UCSD-AML1 (cell line): ENCODE data around the gene SMIM9.
"Not testable (repeated sequence)": the region's sequence is repeated elsewhere in the genome, so short reads cannot be mapped to it uniquely, and the experiment has no call there.

Experiments
- DNase-seq: peaks from one replicate; lab custom pipeline; 2025; ENCODE audit not compliant: unreplicated experiment; lab: John Stamatoyannopoulos, UW

SMIM9 gene

GRCh38 chrX:154834562-154834961 is at the start of gene SMIM9:
TSS of gene SMIM9 (minus strand) at chrX:154834662. CDS start at chrX:154830856, 3,806 bp downstream.
- DNase-seq: no peak

- DNase-seq: not testable (repeated sequence)
Measured at GRCh38 chrX:154884069-154884468, 49.6 kb upstream of the SMIM9 start.

- DNase-seq: no peak
Measured at GRCh38 chrX:154873329-154873728, 38.9 kb upstream of the SMIM9 start.

- not testable (repeated sequence) for DNase-seq
Measured at GRCh38 chrX:154868522-154868921, 34.1 kb upstream of the SMIM9 start.

- DNase-seq: no peak
Measured at GRCh38 chrX:154855256-154855655, 20.8 kb upstream of the SMIM9 start.

- no peak for DNase-seq
Measured at GRCh38 chrX:154850957-154851611, 16.6 kb upstream of the SMIM9 start.

- DNase-seq: no peak
Measured at GRCh38 chrX:154840856-154841255, 6.4 kb upstream of the SMIM9 start.

- DNase-seq: no peak
Measured at GRCh38 chrX:154836163-154836562, 1.7 kb upstream of the SMIM9 start.

GRCh38 chrX:154833746-154834274 is 652 bp downstream of the SMIM9 start:
- DNase-seq: no peak

- DNase-seq: no peak
Measured at GRCh38 chrX:154829926-154830442, 4.5 kb downstream of the SMIM9 start.

- DNase-seq: no peak
Measured at GRCh38 chrX:154829134-154829533, 5.3 kb downstream of the SMIM9 start.

- no peak for DNase-seq
Measured at GRCh38 chrX:154828016-154828408, 6.5 kb downstream of the SMIM9 start.

- no peak for DNase-seq
Measured at GRCh38 chrX:154827194-154828015, 7.1 kb downstream of the SMIM9 start.

GRCh38 chrX:154825586-154825985 is 8.9 kb downstream of the SMIM9 start:
- not testable (repeated sequence) for DNase-seq

- no peak for DNase-seq
Measured at GRCh38 chrX:154824638-154825037, 9.8 kb downstream of the SMIM9 start.

GRCh38 chrX:154822029-154822428 is 12.4 kb downstream of the SMIM9 start:
- no peak for DNase-seq

GRCh38 chrX:154821523-154821922 is 12.9 kb downstream of the SMIM9 start:
- DNase-seq: no peak

GRCh38 chrX:154819771-154820341 is 14.6 kb downstream of the SMIM9 start:
- no peak for DNase-seq

GRCh38 chrX:154818916-154819770 is 15.3 kb downstream of the SMIM9 start:
- DNase-seq: no peak

GRCh38 chrX:154817048-154817618 is 17.3 kb downstream of the SMIM9 start:
- DNase-seq: not testable (repeated sequence)
